ENCODE results near the gene DCLK1.

DNA sequence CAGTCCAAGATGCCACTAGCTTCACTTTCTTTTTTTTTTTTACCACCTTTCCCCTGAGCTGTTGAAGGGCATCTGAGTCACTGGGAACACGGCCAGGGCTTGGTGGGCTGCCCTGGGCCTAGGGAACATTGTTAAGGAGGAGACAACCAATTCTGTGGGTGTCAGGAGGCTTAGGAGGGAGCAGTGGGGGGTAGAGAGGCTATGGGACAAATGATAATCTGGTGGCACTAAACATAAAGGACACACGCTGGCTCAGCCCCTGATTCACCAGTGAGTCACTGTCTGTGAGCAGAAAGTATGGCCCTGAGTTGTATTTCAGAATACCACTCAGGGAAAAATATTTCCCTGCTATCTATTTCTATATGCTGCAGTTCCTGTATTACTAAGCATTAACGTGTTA is 207.8 kb downstream of the DCLK1 start:
- TF ChIP-seq SP1 (IDR thresholded peaks at IDR 0.05) (no peak), FOXM1 (IDR thresholded peaks at IDR 0.05; ENCODE audit: borderline replicate concordance) (no peak), HDGF (IDR thresholded peaks at IDR 0.05; ENCODE audit: borderline replicate concordance) (no peak)

All from HEK293T (cell line).